22Rv1 (cell line): ENCODE data around the gene CPLX3.

Source experiments
- H3K27ac ChIP-seq: fragments of 450-650 bp; 2 replicates; pipeline ENCODE4 v1.5.1; 2017
- ZFX ChIP-seq: fragments of 450-650 bp; IDR thresholded peaks from 2 replicates; pipeline ENCODE4 v1.6.1; 2017; ENCODE audit warnings: antibody characterized with exemption, borderline replicate concordance
- TF ChIP-seq, protein P1 (sequence below): fragments of 450-650 bp; IDR thresholded peaks from 2 replicates; pipeline ENCODE4 v1.5.1; 2017; ENCODE audit warnings: mild to moderate bottlenecking

Gene CPLX3

GRCh38 chr15:74843891-74844299 lies 17.5 kb downstream of the CPLX3 start:
- TF ChIP-seq ZFX: no peak
- TF ChIP-seq, protein P1, sequence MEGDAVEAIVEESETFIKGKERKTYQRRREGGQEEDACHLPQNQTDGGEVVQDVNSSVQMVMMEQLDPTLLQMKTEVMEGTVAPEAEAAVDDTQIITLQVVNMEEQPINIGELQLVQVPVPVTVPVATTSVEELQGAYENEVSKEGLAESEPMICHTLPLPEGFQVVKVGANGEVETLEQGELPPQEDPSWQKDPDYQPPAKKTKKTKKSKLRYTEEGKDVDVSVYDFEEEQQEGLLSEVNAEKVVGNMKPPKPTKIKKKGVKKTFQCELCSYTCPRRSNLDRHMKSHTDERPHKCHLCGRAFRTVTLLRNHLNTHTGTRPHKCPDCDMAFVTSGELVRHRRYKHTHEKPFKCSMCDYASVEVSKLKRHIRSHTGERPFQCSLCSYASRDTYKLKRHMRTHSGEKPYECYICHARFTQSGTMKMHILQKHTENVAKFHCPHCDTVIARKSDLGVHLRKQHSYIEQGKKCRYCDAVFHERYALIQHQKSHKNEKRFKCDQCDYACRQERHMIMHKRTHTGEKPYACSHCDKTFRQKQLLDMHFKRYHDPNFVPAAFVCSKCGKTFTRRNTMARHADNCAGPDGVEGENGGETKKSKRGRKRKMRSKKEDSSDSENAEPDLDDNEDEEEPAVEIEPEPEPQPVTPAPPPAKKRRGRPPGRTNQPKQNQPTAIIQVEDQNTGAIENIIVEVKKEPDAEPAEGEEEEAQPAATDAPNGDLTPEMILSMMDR: no peak

GRCh38 chr15:74844319-74845207 lies 18.1 kb downstream of the CPLX3 start:
- H3K27ac ChIP-seq: peak overlapping the region; percentile 89; the same call in 1 of the 2 replicates
- TF ChIP-seq, protein P1: no peak
- TF ChIP-seq ZFX: no peak

More at GRCh38 chr15:74843891-74844299, 17.5 kb downstream of the CPLX3 start:
- peak overlapping the region; percentile 89 for H3K27ac ChIP-seq

DNA sequence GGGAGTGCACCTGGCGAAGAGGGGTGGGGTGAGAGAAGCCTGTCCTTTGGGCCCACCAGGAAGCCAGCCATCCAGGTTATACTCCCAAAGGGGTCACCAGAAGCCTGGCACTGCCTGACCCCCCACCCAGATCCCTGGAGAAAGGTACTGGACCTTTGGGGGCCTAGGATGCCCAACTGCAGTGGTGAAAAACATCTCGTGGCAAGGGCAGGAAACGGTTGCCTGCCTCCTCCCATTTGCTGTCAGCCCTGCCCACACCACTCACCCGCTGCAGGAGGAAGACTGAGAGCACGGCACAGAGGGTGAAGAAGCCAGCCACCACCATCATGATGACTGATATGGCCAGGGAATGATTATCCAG lies 18.8 kb downstream of the CPLX3 start:
- TF ChIP-seq, protein P1: no peak
- no peak for TF ChIP-seq ZFX
- no peak overlapping the region for H3K27ac ChIP-seq

- TF ChIP-seq ZFX: no peak
- TF ChIP-seq, protein P1: no peak
- no peak overlapping the region for H3K27ac ChIP-seq
These were observed 19.2 kb downstream of the CPLX3 start for GRCh38 chr15:74845581-74845980.

GRCh38 chr15:74847432-74847831 lies 21.0 kb downstream of the CPLX3 start:
- TF ChIP-seq, protein P1: no peak
- TF ChIP-seq ZFX: no peak
- peak overlapping the region; percentile 48 for H3K27ac ChIP-seq

DNA sequence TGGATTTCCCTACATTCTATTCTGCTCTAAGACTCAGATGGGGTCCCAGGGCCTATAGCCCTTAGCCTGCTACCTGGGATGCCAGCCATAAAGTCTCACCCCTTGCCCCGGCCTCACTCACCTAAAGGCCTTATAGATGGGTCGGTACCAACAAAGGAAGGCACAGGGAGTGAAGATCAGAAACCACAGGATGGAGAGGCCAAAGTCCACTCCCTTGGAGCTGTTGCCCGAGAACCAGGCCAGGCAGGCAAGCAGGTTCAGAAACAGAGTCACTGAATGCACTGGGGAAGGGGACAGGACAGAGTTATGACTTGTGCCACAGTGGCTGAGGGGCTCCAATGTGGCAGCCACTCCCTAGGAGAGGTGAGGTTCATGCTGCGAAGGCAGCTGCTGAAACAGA lies 24.0 kb downstream of the CPLX3 start:
- TF ChIP-seq, protein P1: no peak
- no peak for TF ChIP-seq ZFX
- no peak overlapping the region for H3K27ac ChIP-seq

DNA sequence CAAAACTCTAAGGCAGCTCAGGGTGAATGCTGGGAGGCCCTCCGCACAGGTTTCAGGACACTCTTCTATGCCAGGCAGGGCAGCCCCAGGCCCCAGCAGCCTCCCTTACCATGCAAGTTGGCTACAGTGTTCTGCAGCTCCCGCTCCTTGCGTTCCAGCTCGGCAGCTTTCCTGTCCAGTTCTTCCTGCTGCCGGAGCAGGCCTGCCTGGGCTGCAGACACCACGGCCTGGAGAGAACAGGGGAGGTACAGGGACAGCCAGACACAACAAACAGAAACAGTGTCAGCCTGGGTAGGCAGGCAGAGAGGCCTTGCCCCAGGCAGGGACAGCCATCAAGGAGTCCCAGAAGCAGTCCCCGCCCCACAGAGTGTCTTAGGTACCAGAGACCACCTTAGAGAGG lies 25.5 kb downstream of the CPLX3 start:
- TF ChIP-seq, protein P1: no peak
- no peak for TF ChIP-seq ZFX
- H3K27ac ChIP-seq: no peak overlapping the region
